ENCODE measurements around the gene RFT1. TPM values are rescaled to one million over a fixed set of nuclear protein-coding genes. Genes with fewer than 3 reads are reported as not detected.

The RFT1 gene
- total RNA-seq, 1 donor from 2014 or later, result 32.4 TPM

DNA sequence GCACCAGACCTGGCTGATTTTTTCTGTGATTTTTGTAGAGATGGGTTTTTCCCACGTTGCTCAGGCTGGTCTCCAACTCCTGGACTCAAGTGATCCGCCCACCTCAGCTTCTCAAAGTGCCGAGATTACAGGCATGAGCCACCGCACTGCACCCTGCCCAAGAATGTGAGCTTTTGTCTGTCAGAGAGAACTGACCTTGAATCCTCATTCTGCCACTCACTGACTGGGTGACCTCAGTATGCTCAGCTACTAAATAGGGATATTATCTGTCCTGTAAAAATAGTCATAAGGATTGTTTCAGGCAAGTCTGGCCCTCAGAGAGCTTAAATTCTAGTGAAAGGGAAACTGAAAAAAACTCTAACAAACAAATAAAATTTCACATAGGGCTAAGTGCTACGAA is 2.1 kb upstream of the RFT1 start:
- H3K27ac Mint-ChIP-seq (ENCODE audit: unreplicated experiment), result no peak overlapping the region
- H3K36me3 Mint-ChIP-seq (ENCODE audit: low read depth), result no peaks in the 10 kb centered on the region
- H3K4me3 Mint-ChIP-seq, result peak overlapping the region; percentile 89
- no peaks in the 10 kb centered on the region for H3K9me3 Mint-ChIP-seq
- no peak for DNase-seq (ENCODE audit: low read depth, low spot score)
- H3K27me3 Mint-ChIP-seq (ENCODE audit: low read depth), result no peaks in the 10 kb centered on the region
- H3K4me1 Mint-ChIP-seq, result peaks cover 20% of the 10 kb centered on the region
- TF ChIP-seq, protein P1, sequence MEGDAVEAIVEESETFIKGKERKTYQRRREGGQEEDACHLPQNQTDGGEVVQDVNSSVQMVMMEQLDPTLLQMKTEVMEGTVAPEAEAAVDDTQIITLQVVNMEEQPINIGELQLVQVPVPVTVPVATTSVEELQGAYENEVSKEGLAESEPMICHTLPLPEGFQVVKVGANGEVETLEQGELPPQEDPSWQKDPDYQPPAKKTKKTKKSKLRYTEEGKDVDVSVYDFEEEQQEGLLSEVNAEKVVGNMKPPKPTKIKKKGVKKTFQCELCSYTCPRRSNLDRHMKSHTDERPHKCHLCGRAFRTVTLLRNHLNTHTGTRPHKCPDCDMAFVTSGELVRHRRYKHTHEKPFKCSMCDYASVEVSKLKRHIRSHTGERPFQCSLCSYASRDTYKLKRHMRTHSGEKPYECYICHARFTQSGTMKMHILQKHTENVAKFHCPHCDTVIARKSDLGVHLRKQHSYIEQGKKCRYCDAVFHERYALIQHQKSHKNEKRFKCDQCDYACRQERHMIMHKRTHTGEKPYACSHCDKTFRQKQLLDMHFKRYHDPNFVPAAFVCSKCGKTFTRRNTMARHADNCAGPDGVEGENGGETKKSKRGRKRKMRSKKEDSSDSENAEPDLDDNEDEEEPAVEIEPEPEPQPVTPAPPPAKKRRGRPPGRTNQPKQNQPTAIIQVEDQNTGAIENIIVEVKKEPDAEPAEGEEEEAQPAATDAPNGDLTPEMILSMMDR (conservative IDR thresholded peaks at IDR 0.05), result no peak

DNA sequence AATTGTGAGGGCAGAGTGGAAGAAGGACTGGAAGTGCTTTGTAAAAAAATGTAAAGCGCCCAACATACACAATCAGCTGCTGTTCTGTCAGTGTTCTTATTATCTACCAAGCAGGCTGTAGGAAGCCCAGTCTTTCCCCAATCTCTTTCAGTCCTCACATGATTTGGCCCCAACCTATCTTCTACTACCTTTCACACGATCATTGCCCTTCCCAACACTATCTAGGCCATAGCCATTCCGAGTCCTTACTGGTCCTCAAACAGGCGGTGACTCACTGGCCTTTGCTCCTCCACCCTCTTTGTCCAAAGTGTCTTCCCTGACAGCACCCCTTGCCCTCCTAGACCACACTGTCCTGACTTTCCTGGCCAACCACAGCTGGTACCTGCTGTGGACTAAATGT is 861 bp upstream of the RFT1 start:
- H3K4me3 Mint-ChIP-seq, result peak overlapping the region; percentile 89
- DNase-seq (ENCODE audit: low read depth, low spot score), result no peak
- no peaks in the 10 kb centered on the region for H3K9me3 Mint-ChIP-seq
- TF ChIP-seq, protein P1 (conservative IDR thresholded peaks at IDR 0.05), result no peak
- peak overlapping the region; percentile 94 for H3K27ac Mint-ChIP-seq (ENCODE audit: unreplicated experiment)
- no peaks in the 10 kb centered on the region for H3K27me3 Mint-ChIP-seq (ENCODE audit: low read depth)
- peaks cover 20% of the 10 kb centered on the region for H3K4me1 Mint-ChIP-seq
- no peaks in the 10 kb centered on the region for H3K36me3 Mint-ChIP-seq (ENCODE audit: low read depth)

DNA sequence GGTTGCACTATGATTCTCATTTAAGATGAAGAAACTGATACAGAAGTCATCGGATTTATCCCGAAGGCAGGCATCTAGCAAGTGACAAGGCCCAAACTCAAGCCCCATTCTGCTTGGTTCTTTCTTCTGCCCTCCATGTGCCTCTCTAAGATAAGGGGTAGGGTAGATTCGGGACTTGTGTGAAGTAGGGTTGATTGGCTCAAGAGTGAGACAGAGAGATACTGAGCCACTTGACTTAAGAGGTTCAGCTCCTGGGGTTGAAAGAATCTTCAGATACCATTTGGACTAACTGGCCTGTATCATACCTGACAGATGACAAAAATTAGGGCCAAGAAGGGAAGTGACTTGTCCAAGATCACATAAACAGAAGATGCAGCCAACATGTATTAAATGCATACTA is 891 bp downstream of the RFT1 start:
- Mint-ChIP-seq H3K36me3 (ENCODE audit: low read depth) (no peaks in the 10 kb centered on the region), H3K27me3 (ENCODE audit: low read depth) (no peaks in the 10 kb centered on the region), H3K27ac (ENCODE audit: unreplicated experiment) (no peak overlapping the region), H3K4me3 (peak overlapping the region; percentile 89), H3K9me3 (no peaks in the 10 kb centered on the region), H3K4me1 (peaks cover 20% of the 10 kb centered on the region)
- TF ChIP-seq, protein P1 (conservative IDR thresholded peaks at IDR 0.05), result no peak
- DNase-seq (ENCODE audit: low read depth, low spot score), result no peak

DNA sequence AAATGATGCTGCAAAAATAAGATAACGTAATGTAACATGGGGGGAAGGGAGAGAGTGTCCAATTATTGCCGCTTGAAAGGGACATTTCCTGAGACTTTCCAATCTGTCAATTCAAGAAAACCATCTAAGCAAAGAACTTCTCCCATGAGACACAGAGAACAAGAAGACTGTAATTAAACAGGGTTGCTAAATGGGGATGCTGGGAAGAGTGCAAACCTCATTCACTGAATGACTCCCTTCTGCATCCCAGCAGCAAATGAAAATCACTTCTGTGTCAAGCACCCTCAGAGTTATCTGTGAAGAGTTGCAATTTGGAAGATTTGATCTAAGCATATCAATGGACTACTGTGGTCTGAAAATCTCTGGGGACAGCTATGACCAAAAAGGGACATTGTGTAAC is 3.6 kb downstream of the RFT1 start:
- no peak for DNase-seq (ENCODE audit: low read depth, low spot score)
- Mint-ChIP-seq H3K27ac (ENCODE audit: unreplicated experiment) (no peak overlapping the region), H3K36me3 (ENCODE audit: low read depth) (no peaks in the 10 kb centered on the region), H3K4me1 (peaks cover 20% of the 10 kb centered on the region), H3K27me3 (ENCODE audit: low read depth) (no peaks in the 10 kb centered on the region), H3K9me3 (no peaks in the 10 kb centered on the region), H3K4me3 (peak overlapping the region; percentile 35)
- TF ChIP-seq, protein P1 (conservative IDR thresholded peaks at IDR 0.05), result no peak

DNA sequence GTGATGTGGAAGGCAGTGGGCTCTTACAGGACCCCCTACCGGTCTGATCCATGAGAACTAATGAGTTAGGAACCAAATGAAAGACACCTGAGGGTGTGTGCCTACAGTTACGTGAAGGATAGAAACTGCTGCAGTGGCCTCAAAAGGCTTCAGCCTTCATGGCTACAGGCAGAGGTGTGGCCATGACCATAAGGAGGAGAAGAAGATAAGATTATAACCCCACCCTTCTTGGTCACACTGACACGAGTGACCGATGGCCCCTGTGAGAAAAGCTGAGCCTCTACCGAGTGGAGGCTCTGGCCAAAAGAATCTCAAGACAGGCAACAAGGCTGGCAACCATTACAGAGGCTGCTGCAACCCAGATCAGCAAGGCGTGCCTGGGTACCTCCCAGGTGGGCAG is 6.3 kb downstream of the RFT1 start:
- no peak overlapping the region for H3K27ac Mint-ChIP-seq (ENCODE audit: unreplicated experiment)
- no peaks in the 10 kb centered on the region for H3K27me3 Mint-ChIP-seq (ENCODE audit: low read depth)
- peaks cover 2% of the 10 kb centered on the region for H3K36me3 Mint-ChIP-seq (ENCODE audit: low read depth)
- no peak overlapping the region for H3K4me3 Mint-ChIP-seq
- TF ChIP-seq, protein P1 (conservative IDR thresholded peaks at IDR 0.05), result no peak
- no peak for DNase-seq (ENCODE audit: low read depth, low spot score)
- no peaks in the 10 kb centered on the region for H3K9me3 Mint-ChIP-seq
- no peaks in the 10 kb centered on the region for H3K4me1 Mint-ChIP-seq

DNA sequence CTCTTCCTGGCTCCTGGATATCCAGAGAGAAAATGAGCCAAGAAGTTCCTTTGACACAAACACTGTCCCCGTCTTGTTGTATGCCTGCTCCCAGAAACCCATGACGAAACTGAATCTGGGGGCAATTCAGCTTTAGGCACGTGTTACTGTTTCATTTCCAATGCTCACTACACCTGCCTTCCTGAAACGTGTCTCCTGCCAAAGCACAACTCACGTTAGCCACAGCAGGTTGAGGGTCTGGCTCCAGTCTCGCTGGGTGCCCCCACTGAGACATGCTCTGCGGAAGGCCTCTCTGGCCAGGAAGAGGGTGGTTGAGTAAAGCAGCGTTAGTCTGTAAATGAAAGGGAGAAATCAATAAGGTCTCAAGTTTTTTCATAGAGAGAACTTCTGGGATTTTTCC is 6.7 kb downstream of the RFT1 start:
- no peak overlapping the region for H3K27ac Mint-ChIP-seq (ENCODE audit: unreplicated experiment)
- H3K36me3 Mint-ChIP-seq (ENCODE audit: low read depth), result peaks cover 2% of the 10 kb centered on the region
- H3K4me1 Mint-ChIP-seq, result no peaks in the 10 kb centered on the region
- H3K4me3 Mint-ChIP-seq, result no peak overlapping the region
- TF ChIP-seq, protein P1 (conservative IDR thresholded peaks at IDR 0.05), result no peak
- H3K9me3 Mint-ChIP-seq, result no peaks in the 10 kb centered on the region
- no peak for DNase-seq (ENCODE audit: low read depth, low spot score)
- no peaks in the 10 kb centered on the region for H3K27me3 Mint-ChIP-seq (ENCODE audit: low read depth)

Data from neural crest cell (in vitro differentiated cells).